ENCODE data around the gene CLASP2. TPM values are rescaled to one million over a fixed set of nuclear protein-coding genes. Genes with fewer than 3 reads are reported as not detected.

CLASP2 gene
- total RNA-seq, 1 donor from 2014 or later = 125 TPM

DNA sequence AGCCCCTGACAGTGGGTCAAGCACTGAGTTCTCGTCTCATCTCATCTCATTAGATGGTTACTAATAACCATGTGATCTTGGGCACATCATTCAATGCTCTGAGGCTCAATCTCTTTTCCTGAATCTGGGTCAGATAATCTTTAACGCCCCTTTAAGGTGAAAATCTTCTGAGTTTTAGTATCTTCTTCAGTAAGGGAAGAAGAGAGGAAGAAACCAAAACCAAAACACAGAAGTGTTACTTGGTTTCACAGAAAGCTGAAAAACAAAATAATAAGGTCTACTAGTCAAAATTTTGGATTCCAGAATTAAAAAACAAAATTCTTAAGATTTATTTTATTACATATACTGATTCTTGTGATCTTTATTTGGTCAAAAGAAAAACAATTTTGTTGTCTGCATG is 78.2 kb downstream of the CLASP2 start:
- DNase-seq (ENCODE audit: low spot score) = no peak
- Mint-ChIP-seq H3K9me3 (no peaks in the 10 kb centered on the region), H3K27ac (no peak overlapping the region), H3K36me3 (peaks cover 7% of the 10 kb centered on the region), H3K27me3 (ENCODE audit: insufficient read depth, low read depth) (no peaks in the 10 kb centered on the region), H3K4me3 (no peak overlapping the region), H3K4me1 (no peaks in the 10 kb centered on the region)
- no peaks in the 10 kb centered on the region for H3K9me3 ChIP-seq (ENCODE audit: low read depth)
- H3K27me3 ChIP-seq = no peaks in the 10 kb centered on the region
- no peaks in the 10 kb centered on the region for H3K36me3 ChIP-seq
- no peaks in the 10 kb centered on the region for H3K79me2 ChIP-seq (ENCODE audit: low read depth)
- no peak overlapping the region for H2AFZ ChIP-seq (replicated peaks)
- H3K4me2 ChIP-seq = no peak overlapping the region
- H4K20me1 ChIP-seq (ENCODE audit: low read depth) = no peaks in the 10 kb centered on the region
- H3K4me3 ChIP-seq = no peak overlapping the region
- no peak overlapping the region for H3K9ac ChIP-seq
- H3K4me1 ChIP-seq = no peaks in the 10 kb centered on the region
- no peak overlapping the region for H3K27ac ChIP-seq
- peaks cover 6% of the 10 kb centered on the region for H3F3A ChIP-seq (ENCODE audit: low read depth)
- TF ChIP-seq, protein P1, sequence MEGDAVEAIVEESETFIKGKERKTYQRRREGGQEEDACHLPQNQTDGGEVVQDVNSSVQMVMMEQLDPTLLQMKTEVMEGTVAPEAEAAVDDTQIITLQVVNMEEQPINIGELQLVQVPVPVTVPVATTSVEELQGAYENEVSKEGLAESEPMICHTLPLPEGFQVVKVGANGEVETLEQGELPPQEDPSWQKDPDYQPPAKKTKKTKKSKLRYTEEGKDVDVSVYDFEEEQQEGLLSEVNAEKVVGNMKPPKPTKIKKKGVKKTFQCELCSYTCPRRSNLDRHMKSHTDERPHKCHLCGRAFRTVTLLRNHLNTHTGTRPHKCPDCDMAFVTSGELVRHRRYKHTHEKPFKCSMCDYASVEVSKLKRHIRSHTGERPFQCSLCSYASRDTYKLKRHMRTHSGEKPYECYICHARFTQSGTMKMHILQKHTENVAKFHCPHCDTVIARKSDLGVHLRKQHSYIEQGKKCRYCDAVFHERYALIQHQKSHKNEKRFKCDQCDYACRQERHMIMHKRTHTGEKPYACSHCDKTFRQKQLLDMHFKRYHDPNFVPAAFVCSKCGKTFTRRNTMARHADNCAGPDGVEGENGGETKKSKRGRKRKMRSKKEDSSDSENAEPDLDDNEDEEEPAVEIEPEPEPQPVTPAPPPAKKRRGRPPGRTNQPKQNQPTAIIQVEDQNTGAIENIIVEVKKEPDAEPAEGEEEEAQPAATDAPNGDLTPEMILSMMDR (IDR thresholded peaks at IDR 0.05) = no peak
- no peak for TF ChIP-seq EZH2phosphoT487 (IDR thresholded peaks at IDR 0.05)
- TF ChIP-seq EZH2 (IDR thresholded peaks at IDR 0.05) = no peak

DNA sequence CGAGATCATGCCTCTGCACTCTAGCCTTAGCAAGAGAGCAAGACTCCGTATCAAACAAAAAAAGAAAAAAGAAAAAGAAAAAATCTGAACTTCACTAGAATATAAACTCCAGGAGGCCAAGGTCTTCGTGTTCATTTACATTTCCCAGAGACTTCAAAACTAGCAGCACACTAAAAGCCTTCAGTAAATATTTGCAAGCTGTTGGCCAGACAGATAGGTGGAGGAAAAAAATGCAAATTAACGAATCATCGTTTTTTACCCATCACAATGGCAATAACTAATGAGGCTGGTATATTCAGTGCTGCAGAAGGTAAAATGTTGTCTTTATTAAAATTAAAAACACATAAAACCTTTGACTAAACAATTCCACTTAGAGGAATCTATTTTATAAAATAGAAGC is 80.6 kb downstream of the CLASP2 start:
- no peaks in the 10 kb centered on the region for H3K9me3 Mint-ChIP-seq
- no peak for DNase-seq (ENCODE audit: low spot score)
- Histone ChIP-seq H3F3A (ENCODE audit: low read depth) (peaks cover 6% of the 10 kb centered on the region), H3K27ac (no peak overlapping the region), H3K79me2 (ENCODE audit: low read depth) (no peaks in the 10 kb centered on the region), H3K36me3 (no peaks in the 10 kb centered on the region), H2AFZ (replicated peaks) (no peak overlapping the region), H4K20me1 (ENCODE audit: low read depth) (no peaks in the 10 kb centered on the region), H3K4me1 (no peaks in the 10 kb centered on the region), H3K9ac (no peak overlapping the region), H3K27me3 (no peaks in the 10 kb centered on the region), H3K4me2 (no peak overlapping the region), H3K9me3 (ENCODE audit: low read depth) (no peaks in the 10 kb centered on the region), H3K4me3 (no peak overlapping the region)
- H3K27ac Mint-ChIP-seq = no peak overlapping the region
- no peaks in the 10 kb centered on the region for H3K4me1 Mint-ChIP-seq
- H3K36me3 Mint-ChIP-seq = peaks cover 7% of the 10 kb centered on the region
- H3K27me3 Mint-ChIP-seq (ENCODE audit: insufficient read depth, low read depth) = no peaks in the 10 kb centered on the region
- no peak overlapping the region for H3K4me3 Mint-ChIP-seq
- no peak for TF ChIP-seq EZH2phosphoT487 (IDR thresholded peaks at IDR 0.05)
- TF ChIP-seq, protein P1 (IDR thresholded peaks at IDR 0.05) = no peak
- no peak for TF ChIP-seq EZH2 (IDR thresholded peaks at IDR 0.05)

DNA sequence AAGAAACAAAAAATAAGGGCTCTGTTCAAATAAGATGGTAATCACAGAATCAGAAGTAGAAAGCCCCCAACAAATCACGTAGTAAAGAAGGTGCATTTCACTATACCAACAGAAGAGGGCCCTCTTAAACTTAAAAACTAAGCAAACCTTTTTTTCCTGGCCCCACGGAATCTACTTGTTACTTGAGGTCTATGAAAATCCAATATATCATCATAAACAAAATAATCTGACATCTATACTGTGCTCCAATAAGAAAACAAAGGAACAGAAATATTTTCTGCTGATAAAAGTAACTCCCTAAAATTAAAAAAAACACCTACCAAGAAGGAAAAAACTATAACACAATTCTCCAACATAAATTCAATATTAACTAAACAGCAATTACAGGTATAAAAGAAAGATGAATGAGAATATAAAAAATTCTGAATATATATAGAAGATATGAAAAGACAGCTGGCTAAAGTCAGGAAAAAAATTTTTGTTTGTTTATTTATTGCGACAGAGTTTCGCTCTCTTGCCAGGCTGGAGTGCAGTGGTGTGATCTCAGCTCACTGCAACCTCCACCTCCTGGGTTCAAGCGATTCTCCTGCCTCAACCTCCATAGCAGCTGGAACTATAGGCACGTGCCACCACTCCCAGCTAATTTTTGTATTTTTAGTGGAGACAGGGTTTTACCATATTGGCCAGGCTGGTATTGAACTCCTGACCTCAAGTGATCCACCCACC is 81.8 kb downstream of the CLASP2 start:
- Mint-ChIP-seq H3K4me1 (no peaks in the 10 kb centered on the region), H3K27ac (no peak overlapping the region), H3K27me3 (ENCODE audit: insufficient read depth, low read depth) (no peaks in the 10 kb centered on the region), H3K36me3 (peaks cover 7% of the 10 kb centered on the region), H3K9me3 (no peaks in the 10 kb centered on the region), H3K4me3 (no peak overlapping the region)
- H3K27me3 ChIP-seq = no peaks in the 10 kb centered on the region
- H3K9ac ChIP-seq = no peak overlapping the region
- H3K4me2 ChIP-seq = no peak overlapping the region
- H4K20me1 ChIP-seq (ENCODE audit: low read depth) = no peaks in the 10 kb centered on the region
- DNase-seq (ENCODE audit: low spot score) = peak; percentile 72
- TF ChIP-seq, protein P1 (IDR thresholded peaks at IDR 0.05) = peak; percentile 73
- no peak for TF ChIP-seq EZH2 (IDR thresholded peaks at IDR 0.05)
- no peak overlapping the region for H3K27ac ChIP-seq
- H3K79me2 ChIP-seq (ENCODE audit: low read depth) = no peaks in the 10 kb centered on the region
- no peak overlapping the region for H3K4me3 ChIP-seq
- H2AFZ ChIP-seq (replicated peaks) = no peak overlapping the region
- H3F3A ChIP-seq (ENCODE audit: low read depth) = peaks cover 6% of the 10 kb centered on the region
- H3K4me1 ChIP-seq = no peaks in the 10 kb centered on the region
- H3K9me3 ChIP-seq (ENCODE audit: low read depth) = no peaks in the 10 kb centered on the region
- no peaks in the 10 kb centered on the region for H3K36me3 ChIP-seq

Data from neural progenitor cell (in vitro differentiated cells).